Activated CD4-positive, alpha-beta T cell treated with anti-CD3 and anti-CD28 coated beads, Interleukin-2, amount 10 ng/mL, durations not matched to agents 7 days and 5 days (primary cell): ENCODE data around the gene CUX1. TPM values are rescaled to one million over a fixed set of nuclear protein-coding genes. Genes with fewer than 3 reads are reported as not detected.
"Not testable (repeated sequence)": the region's sequence is repeated elsewhere in the genome, so short reads cannot be mapped to it uniquely, and the experiment has no call there.

Experiments
- CTCF ChIA-PET: fragments of 350-600 bp; sonication (Branson Sonifier 250); formaldehyde crosslinking; loops from one replicate; lab custom pipeline; 2021; ENCODE audit warnings: antibody characterized with exemption; lab: Charles Lee
- POLR2A ChIA-PET: fragments of 350-600 bp; sonication (Branson Sonifier 250); formaldehyde crosslinking; loops from one replicate; lab custom pipeline; 2021; ENCODE audit warnings: antibody characterized with exemption; lab: Charles Lee
- DNase-seq: peaks from one replicate; pipeline ENCODE4 v3.0.0-alpha.2; 2020
- H3K27ac Mint-ChIP-seq: one replicate; pipeline ENCODE4 v1.8.0; 2021; ENCODE audit warnings: mild to moderate bottlenecking, moderate library complexity, mixed read lengths
- H3K27me3 Mint-ChIP-seq: one replicate; pipeline ENCODE4 v1.8.0; 2021; ENCODE audit warnings: mixed read lengths
- H3K36me3 Mint-ChIP-seq: one replicate; pipeline ENCODE4 v1.8.0; 2021; ENCODE audit warnings: low read depth, mixed read lengths
- H3K4me1 Mint-ChIP-seq: one replicate; pipeline ENCODE4 v1.8.0; 2021; ENCODE audit warnings: mixed read lengths
- H3K4me3 Mint-ChIP-seq: one replicate; pipeline ENCODE4 v1.8.0; 2021; ENCODE audit warnings: mild to moderate bottlenecking, moderate library complexity, mixed read lengths
- H3K9me3 Mint-ChIP-seq: one replicate; pipeline ENCODE4 v1.8.0; 2021; ENCODE audit warnings: mixed read lengths
- total RNA-seq, 2 experiments: library from RNA; stranded (reverse); gene quantifications; one replicate each; pipeline ENCODE4 v1.2.3, GENCODE V29; 2021

Gene CUX1
- total RNA-seq, 2 experiments from 2014 or later: 27.8 to 34.7 TPM

- no peak overlapping the region for H3K4me3 Mint-ChIP-seq
- H3K36me3 Mint-ChIP-seq: no peaks in the 10 kb centered on the region
- ChIA-PET POLR2A (no interaction called here), CTCF (no interaction called here)
- H3K27me3 Mint-ChIP-seq: peaks cover 8% of the 10 kb centered on the region
- H3K9me3 Mint-ChIP-seq: no peaks in the 10 kb centered on the region
- H3K27ac Mint-ChIP-seq: no peak overlapping the region
- H3K4me1 Mint-ChIP-seq: no peaks in the 10 kb centered on the region
- DNase-seq: no peak
These were observed 33.8 kb upstream of the CUX1 start for GRCh38 chr7:101783381-101784181.

DNA sequence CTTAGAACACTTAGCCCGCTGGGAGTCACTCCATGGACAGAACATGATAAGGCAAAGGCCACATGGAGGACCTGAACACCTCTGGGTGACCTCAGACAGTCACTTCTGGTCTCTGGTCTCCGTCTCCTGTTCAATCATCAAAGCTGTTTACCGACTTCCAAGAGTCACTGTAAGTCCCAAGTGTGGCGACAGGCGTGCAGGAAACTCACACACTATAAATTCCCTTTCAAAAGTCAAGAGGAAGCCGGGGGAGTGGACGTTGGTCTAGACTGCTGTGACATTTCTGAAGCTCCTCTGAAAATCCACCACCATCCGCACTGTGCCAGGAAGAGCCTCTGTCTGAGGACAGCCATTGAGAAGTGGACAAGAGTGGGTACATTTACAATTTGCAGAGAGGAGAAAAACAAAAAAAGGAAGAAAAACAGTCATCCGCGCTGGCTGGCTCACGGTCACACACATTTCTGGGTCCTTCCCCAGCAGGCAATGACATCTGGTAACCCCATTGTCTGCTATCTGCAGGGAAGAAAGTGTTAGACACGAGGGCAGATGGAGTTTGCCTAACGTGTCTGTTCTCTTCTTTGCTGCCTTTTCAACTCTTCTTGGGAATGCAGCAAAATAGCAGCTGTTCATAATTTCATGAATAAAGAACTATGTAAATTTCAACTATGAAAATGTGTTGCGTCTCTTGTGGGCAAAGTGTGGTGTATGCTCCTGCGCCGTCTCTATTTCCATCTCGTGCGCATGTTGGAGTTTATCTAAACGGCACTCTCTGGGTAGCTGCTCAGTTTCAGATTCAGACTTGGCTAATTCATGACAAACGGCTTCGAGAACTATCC, 32.9 kb upstream of the CUX1 start:
- no peaks in the 10 kb centered on the region for H3K36me3 Mint-ChIP-seq
- H3K4me1 Mint-ChIP-seq: no peaks in the 10 kb centered on the region
- CTCF ChIA-PET: no interaction called here
- POLR2A ChIA-PET: no interaction called here
- H3K4me3 Mint-ChIP-seq: no peak overlapping the region
- H3K27ac Mint-ChIP-seq: no peak overlapping the region
- DNase-seq: no peak
- H3K27me3 Mint-ChIP-seq: peaks cover 8% of the 10 kb centered on the region
- H3K9me3 Mint-ChIP-seq: no peaks in the 10 kb centered on the region

GRCh38 chr7:101787864-101788263, 29.6 kb upstream of the CUX1 start:
- ChIA-PET POLR2A (no interaction called here), CTCF (interaction anchor here (1.1 kb wide), 1 partner anchor 44 kb away, joined by 3 read pairs; no protein-coding TSS in a partner anchor)
- Mint-ChIP-seq H3K4me3 (no peak overlapping the region), H3K27me3 (peaks cover 8% of the 10 kb centered on the region), H3K36me3 (no peaks in the 10 kb centered on the region), H3K9me3 (no peaks in the 10 kb centered on the region), H3K27ac (no peak overlapping the region), H3K4me1 (no peaks in the 10 kb centered on the region)
- no peak for DNase-seq

DNA sequence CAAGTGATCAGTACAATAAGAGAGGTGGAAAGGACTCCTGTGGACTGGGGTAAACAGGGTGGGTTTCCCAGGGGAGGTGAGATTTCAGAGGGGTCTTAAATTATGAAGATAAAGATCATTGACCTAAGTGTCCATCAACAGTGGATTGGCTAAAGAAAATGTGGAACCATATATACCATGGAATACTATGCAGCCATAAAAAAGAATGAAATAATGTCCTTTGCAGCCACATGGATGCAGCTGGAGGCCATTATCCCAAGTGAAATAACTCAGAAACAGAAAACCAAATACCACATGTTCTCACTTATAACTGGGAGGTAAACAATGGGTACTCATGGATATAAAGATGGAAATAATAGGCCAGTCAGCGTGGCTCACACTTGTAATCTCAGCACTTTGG, 28.9 kb upstream of the CUX1 start:
- Mint-ChIP-seq H3K36me3 (no peaks in the 10 kb centered on the region), H3K4me1 (no peaks in the 10 kb centered on the region), H3K27me3 (peaks cover 8% of the 10 kb centered on the region), H3K27ac (no peak overlapping the region), H3K4me3 (no peak overlapping the region), H3K9me3 (no peaks in the 10 kb centered on the region)
- POLR2A ChIA-PET: no interaction called here
- CTCF ChIA-PET: interaction anchor here (0.7 to 1.1 kb wide), 3 partner anchors 45 to 481 kb away, joined by 3 read pairs; no protein-coding TSS in a partner anchor
- DNase-seq: no peak

GRCh38 chr7:101790566-101791293, 26.7 kb upstream of the CUX1 start:
- POLR2A ChIA-PET: no interaction called here
- Mint-ChIP-seq H3K9me3 (no peaks in the 10 kb centered on the region), H3K27ac (no peak overlapping the region), H3K36me3 (no peaks in the 10 kb centered on the region), H3K4me3 (no peak overlapping the region), H3K4me1 (no peaks in the 10 kb centered on the region), H3K27me3 (peaks cover 4% of the 10 kb centered on the region)
- DNase-seq: no peak
- CTCF ChIA-PET: interaction anchor here (0.6 to 1.4 kb wide), 2 partner anchors 28 to 58 kb away, joined by 3 read pairs; no protein-coding TSS in a partner anchor

DNA sequence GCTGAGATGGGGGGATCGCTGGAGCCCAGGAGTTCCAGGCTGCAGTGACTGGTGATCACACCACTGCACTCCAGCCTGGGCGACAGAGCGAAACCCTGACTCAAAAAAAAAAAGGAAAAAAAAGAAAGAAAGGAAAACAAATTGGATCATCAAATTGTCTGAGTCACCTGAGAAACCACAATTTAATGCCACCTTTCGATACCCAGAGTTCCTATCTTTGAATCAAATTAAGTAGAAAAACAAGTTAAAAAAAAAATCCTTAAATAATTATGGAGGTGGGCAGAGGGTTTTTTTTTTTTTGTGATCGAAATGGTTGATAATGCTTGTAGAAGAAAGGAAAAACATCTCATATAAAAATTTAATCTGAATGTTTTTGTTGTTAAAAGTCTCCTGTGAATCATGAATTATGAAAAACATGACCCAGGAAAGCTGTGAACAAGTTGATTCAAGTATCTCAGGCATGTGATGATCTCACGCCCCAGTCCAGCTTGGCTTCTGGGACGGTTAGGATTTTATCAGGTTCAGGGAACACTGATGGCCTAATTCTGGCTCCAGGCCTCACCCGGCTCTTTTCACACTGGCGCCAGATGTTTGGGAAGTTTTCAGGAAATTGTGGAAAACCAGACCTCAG, 25.3 kb upstream of the CUX1 start:
- H3K27ac Mint-ChIP-seq: no peak overlapping the region
- DNase-seq: no peak

GRCh38 chr7:101792682-101793071, 24.7 kb upstream of the CUX1 start:
- H3K36me3 Mint-ChIP-seq, H3K27me3 Mint-ChIP-seq, H3K27ac Mint-ChIP-seq, POLR2A ChIA-PET, H3K4me3 Mint-ChIP-seq, H3K4me1 Mint-ChIP-seq, H3K9me3 Mint-ChIP-seq, CTCF ChIA-PET, DNase-seq: not testable (repeated sequence)

More for the DNA sequence above, 25.3 kb upstream of the CUX1 start:
- Mint-ChIP-seq H3K4me1 (no peaks in the 10 kb centered on the region), H3K4me3 (no peak overlapping the region), H3K27me3 (peaks cover 4% of the 10 kb centered on the region), H3K9me3 (no peaks in the 10 kb centered on the region), H3K36me3 (no peaks in the 10 kb centered on the region)
- ChIA-PET CTCF (interaction anchor here (0.6 kb wide), 1 partner anchor 301 kb away, joined by 3 read pairs; no protein-coding TSS in a partner anchor), POLR2A (no interaction called here)

- Mint-ChIP-seq H3K27ac (no peak overlapping the region), H3K9me3 (no peaks in the 10 kb centered on the region), H3K27me3 (peaks cover 2% of the 10 kb centered on the region), H3K4me3 (no peak overlapping the region), H3K36me3 (no peaks in the 10 kb centered on the region), H3K4me1 (no peaks in the 10 kb centered on the region)
- DNase-seq: no peak
- ChIA-PET POLR2A (no interaction called here), CTCF (interaction anchor here (0.6 to 1.1 kb wide), 3 partner anchors 16 to 233 kb away, joined by 3 to 4 read pairs (median 3); no protein-coding TSS in a partner anchor)
These were observed 22.0 kb upstream of the CUX1 start for GRCh38 chr7:101795461-101795860.

GRCh38 chr7:101798173-101798572, 19.3 kb upstream of the CUX1 start:
- H3K4me1 Mint-ChIP-seq, H3K27ac Mint-ChIP-seq, H3K27me3 Mint-ChIP-seq, DNase-seq, H3K36me3 Mint-ChIP-seq, H3K9me3 Mint-ChIP-seq, POLR2A ChIA-PET, H3K4me3 Mint-ChIP-seq: not testable (repeated sequence)
- CTCF ChIA-PET: interaction anchor here (0.6 kb wide), 1 partner anchor 413 kb away, joined by 3 read pairs; no protein-coding TSS in a partner anchor

- peaks cover 22% of the 10 kb centered on the region for H3K27me3 Mint-ChIP-seq
- H3K4me1 Mint-ChIP-seq: peaks cover 21% of the 10 kb centered on the region
- no peaks in the 10 kb centered on the region for H3K9me3 Mint-ChIP-seq
- DNase-seq: no peak
- H3K36me3 Mint-ChIP-seq: no peaks in the 10 kb centered on the region
- ChIA-PET POLR2A (no interaction called here), CTCF (no interaction called here)
- H3K27ac Mint-ChIP-seq: peak overlapping the region; percentile 9
- H3K4me3 Mint-ChIP-seq: no peak overlapping the region
These were observed 14.0 kb upstream of the CUX1 start for GRCh38 chr7:101803203-101804087.

DNA sequence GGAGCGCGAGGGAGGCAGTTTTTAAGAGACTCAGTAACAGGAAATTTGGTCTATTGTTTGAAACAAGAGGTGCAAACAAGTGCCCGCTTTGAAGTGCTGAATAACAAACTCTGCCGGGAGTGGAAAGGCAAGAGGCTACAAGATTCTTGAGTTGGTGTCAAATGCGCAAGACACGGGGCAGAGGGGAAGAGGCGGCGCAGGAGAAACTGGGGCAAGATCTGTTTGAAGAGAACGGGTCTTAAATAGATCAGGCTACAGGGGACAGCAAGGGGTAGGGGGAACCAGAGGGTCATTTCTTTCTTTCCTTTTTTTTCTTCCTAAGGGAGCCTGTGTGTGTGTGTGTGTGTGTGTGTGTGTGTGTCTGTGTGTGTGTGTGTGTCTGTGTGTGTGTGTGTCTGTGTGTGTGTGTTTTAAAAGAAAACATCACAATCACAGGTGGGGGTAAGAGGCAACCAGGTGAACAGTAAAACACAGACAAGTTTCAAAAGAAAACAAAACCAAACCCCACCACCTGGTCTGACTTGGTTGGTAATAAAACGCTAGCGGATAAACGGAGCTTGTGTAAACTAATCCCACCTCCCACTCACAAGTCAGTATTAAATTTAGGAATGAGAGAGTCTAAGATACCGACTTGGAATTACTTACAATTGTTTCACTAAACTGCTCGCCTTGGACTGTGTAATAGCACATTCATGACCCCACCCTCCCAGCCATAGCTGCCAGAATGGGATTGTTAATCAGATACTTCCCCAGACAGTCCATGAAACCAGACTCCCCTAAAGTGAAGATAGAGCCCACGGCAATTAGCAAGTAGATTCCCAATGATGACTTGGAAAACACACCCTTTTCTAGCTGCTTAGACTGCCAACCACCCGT, 13.1 kb upstream of the CUX1 start:
- ChIA-PET POLR2A (no interaction called here), CTCF (no interaction called here)
- Mint-ChIP-seq H3K4me1 (peaks cover 21% of the 10 kb centered on the region), H3K36me3 (no peaks in the 10 kb centered on the region), H3K27me3 (peaks cover 22% of the 10 kb centered on the region), H3K4me3 (peak overlapping the region; percentile 6), H3K27ac (peak overlapping the region; percentile 9), H3K9me3 (no peaks in the 10 kb centered on the region)
- DNase-seq: peak; percentile 50
